HG03469 (cell line): ENCODE results near the gene MTPN.

Experiments used
- ATAC-seq: cut with Tn5 transposase; IDR thresholded peaks from one replicate; pipeline ENCODE4 v1.9.1; 2021; ENCODE audit warnings: mild to moderate bottlenecking, moderate library complexity, moderate number of reproducible peaks; ENCODE audit not compliant: unreplicated experiment

Gene MTPN

DNA sequence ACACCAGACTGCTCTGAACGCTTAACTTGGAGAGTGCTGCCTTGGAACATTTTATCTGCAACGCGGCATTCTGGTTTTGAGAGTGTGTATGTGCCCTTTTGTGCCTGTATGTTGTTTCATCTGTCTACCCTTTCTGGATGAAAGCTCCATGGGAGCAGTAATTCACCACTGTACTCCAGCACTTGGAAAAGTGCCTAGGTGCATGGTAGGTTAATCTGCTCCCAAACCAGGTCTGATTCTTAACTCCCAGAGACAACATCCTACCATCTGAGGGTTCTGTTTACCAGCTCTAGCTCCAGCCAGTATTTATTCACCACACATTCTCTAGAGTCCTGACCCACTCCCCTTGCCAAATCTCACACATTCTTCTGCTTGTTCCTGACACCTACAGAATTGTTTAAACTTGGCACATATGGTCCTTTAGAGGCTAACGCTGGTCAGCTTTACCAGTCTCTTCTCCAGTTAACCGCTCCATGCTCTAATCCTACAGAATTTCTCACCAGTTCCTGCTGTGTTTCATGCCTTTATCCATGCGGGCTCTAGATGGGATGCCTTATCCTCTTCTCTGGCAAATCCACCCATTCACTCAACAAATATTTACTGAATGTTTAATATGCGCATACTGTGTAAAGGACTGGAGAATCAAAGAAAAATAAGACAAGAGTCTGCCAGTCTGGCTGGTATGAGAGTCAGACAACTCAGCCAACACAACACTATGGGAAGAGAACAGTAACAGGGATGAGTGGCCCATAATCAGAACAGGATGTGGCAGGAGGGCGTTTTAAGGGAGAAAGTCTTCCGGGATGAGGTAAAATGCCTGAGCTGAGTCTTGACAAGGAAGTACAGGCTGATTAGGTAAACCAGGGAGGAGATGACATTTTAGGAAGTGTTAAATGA lies 46.3 kb downstream of the MTPN start:
- ATAC-seq = no peak

DNA sequence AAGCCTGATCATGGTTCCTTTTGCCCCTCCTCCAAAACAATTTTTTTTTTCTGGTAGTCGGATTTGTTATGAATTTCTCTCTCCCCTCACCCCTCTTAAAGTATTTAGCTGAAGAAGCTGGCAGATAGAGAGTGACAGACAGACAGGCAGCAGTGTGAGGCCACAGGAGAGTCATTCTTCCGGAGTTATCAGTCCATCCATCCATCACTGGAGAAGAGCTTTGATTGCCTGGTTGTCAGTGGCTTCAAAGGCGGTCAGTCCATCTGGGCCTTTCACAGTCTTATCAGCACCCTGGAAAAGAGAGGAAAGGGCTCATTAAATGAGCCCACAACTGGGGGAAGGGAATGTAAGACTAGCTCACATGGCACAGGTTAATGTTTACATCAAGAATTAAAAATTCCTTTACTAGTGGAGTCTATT lies 47.4 kb downstream of the MTPN start:
- no peak for ATAC-seq

DNA sequence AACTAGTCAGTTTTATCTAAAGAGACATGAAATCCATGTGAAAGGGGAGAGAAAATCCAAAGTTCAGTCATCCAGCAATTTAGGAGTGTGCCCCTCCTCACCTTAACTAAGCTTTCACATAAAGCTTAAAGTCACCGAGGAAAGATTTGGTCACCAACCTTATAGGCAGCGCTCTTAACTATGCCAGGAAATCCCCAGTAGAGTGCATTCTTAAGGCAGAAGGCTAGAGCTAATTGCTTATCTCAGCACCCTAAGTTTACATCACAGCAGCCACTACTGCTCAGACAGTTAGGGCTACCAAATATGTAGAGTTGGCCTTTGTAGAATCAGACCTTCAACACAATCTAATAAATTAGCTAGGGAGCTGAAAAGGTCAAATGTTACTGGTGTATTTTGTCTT lies 47.9 kb downstream of the MTPN start:
- ATAC-seq = no peak

DNA sequence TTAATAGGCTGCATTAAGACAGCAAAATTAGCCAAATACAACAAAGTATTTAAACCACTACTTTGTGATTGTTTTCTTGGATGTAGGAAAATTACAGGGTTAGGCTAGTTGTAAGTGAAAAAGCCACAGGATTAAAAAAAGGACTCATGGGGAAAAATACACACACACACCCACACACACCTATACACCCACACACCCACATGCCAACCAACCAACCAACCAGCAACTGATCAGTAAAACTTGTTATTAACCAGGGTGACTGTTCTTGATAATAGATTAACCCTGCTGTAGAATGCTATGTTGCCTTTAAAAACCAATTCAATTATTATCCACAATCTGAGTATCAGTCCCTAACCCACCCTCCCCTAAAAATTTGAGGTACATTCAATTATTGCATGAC lies 49.0 kb downstream of the MTPN start:
- no peak for ATAC-seq

DNA sequence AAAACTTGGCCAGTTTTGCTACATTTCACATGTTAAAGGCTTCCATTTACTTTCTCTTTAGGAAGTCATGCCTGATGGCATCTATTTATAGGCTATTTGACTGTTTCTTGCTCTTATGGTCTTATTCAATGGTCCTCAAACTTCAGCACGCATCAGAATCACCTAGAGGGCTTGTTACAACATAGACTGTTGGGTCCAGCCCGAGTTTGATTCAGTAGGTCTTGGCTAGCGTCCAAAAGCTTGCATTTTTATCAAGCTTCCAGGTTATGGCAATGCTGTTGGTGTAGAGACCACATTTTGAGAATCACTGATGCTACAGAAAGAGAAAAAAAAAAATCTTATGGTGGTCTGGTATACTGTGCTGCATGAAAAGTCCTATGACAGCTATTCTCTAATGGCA lies 51.9 kb downstream of the MTPN start:
- ATAC-seq = no peak

DNA sequence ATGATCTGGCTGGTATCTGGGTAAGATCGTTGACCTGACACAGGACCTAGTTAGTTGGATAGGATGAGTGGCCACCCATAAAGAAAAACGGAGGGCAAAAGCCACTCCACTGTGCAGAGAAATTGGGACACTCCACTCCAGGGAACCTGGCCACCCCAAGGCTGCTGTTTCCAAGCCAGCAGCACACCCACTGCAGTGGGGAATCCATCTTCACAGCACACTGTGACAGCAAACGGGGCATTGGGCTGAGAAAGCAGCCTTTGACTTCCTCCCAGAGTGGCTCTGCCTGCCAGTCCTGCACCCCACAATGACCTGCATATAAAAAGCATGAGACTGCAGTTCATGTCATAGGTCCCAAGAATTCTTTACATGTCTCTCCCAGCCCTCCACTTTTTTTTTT lies 52.9 kb downstream of the MTPN start:
- ATAC-seq = no peak

DNA sequence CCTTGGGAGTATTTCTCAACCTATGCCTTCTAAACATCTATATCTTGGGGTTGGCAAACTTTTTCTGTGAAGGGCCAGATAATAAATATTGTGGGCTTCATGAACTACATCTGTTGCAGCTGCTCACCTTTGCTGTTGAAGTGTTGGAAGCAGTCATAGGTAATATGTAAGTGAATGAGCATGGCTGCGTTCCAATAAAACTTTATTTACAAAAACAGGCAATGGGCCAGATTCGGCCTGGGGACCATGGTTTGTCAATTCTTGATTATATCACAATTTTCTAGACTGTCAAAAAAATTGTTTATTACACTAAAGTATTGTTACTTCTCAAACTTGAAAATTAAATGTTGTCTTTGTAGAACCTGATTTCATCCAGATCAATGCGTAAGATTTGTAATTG lies 54.9 kb downstream of the MTPN start:
- no peak for ATAC-seq

DNA sequence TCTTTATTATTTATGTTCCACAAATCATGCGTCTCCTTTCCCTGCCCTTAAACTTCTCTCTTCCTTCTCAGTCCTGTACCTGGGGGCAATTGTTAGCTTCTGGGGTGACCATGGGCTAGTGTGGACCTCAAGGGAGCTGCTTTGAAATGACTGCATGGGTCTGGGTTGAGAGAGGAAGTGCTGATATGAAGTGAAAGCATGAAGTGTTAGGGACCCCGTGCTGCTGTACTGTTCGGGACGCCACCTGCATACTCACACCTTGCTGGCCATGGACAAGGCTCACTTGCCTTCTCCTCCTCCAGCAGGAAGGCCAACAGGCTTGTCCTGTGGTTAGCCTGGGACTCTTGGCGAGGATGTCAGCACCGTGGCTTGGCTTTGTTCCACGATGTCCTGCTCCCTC lies 56.7 kb downstream of the MTPN start:
- no peak for ATAC-seq

DNA sequence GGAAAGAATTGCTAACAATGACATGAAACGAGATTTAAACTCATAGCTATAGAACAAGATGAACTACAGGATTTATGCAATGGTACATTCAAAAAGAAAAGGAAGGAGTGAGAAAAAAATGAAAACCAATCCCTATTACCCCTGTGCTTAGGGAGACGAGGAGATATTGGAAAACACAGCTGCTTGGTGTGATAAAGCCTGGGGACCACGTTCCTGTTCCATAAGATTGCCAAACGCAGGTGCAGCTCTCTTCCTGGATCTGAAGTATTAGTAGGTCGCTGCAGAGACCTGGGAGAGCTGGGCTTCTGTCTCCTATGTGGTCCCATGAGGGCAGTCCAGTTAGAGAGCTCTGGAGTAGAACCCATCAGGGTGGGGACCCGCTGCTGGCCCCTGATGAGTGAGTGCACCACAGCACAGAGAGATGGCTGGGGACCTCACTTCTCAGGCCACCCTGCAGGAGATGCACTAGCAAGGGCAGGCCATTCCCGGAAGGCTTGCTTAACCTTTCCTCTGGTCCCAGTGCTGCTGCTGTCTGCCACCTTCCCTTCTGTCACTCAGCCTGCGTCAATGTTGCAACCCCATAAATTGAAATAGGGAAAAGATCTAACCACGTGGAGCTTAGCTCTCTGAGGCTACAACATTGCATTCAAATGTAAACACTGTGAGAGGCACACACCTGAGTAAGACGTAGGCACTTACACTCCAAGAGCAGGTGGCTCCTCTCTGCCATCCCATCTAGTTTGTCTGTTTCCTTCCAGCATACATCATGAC lies 57.9 kb downstream of the MTPN start:
- no peak for ATAC-seq

DNA sequence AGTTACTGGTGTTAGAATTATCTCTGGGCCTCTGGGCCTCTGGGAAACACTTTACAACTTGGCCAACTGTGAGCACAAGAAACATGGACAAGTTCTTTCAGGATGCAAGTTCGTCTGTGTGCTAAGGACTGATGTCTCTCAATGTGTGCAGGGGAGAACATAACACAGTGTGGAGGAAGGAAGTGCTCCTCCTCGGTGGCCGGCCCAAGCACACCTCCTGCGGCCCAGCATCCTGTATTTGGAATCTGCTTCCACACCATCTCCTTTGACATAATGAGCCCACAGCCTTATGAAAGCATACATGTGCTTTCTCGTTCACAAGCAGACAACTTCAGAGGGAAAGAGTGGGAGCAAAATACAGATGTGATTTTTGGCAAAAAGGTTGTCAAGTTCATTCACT lies 59.0 kb downstream of the MTPN start:
- no peak for ATAC-seq

DNA sequence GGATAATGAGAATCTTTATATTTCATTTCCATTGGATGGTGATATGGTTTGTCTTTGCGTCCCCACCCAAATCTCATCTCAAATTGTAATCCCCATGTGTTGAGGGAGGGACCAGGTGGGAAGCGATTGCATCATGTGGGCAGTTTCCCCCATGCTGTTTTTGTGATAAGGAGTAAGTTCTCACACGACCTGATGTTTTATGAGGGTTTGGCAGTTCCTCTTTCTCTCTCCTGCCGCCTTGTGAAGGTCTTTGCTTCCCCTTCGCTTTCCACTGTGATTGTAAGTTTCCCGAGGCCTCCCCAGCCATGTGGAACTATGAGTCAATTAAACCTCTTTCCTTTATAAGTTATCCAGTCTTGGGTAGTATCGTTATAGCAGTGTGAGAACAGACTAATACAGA lies 59.4 kb downstream of the MTPN start:
- no peak for ATAC-seq

DNA sequence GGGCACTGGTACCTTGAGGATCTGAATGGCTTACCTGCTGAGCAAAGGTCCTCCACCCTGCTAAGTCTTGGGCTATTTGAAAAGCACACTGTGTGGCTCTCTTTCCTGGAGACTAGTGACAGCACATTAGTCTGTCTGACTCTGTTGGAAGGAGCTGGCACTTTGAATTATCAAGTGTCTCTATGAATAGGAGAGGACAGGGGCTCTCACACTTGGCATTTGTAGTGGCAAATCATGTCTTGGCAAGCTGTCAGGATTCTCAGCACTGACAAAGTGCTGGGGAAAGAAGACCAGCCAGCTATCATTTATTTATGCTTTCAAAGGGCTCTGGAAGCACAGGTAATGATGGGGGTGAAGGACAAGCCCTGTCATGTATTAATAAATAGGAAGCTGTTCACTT lies 62.8 kb downstream of the MTPN start:
- no peak for ATAC-seq

DNA sequence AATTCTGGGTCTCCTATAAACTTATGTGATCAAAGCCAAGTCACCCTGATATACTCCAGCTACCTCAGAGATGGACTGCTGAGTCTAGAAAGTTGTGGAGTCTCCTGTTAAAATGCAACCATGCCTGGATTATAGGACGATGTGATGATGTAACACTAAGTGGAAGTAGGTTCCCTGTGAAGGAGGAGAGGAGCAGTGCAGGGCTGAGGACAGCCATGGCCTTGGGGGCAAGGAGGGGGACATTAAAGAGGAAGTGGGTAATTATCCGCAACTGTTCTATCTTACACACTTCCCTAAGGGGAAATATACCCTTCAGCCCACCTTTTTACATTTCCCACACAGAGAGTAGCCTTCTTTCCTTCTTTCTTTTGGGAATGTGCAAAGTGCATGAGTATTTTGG lies 63.8 kb downstream of the MTPN start:
- ATAC-seq = no peak

DNA sequence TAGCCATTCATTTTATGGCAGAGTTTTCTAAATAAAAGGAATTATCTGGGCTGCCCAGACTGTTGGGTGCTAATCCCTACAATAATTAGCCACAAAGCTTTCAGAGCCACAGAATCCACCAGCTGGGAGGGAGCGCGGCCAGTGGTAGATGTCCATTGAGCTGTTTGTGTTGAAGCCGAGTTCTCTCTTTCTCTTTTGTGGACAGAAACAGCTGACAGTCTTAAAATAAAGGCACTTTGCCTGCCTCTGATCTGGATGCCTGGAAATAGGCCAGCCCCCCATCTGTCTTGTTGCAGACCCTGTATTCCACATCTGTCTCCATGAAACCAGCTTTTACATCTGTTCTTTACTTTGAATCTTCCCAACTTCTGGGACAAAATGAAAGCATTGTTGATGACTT lies 66.1 kb downstream of the MTPN start:
- no peak for ATAC-seq

DNA sequence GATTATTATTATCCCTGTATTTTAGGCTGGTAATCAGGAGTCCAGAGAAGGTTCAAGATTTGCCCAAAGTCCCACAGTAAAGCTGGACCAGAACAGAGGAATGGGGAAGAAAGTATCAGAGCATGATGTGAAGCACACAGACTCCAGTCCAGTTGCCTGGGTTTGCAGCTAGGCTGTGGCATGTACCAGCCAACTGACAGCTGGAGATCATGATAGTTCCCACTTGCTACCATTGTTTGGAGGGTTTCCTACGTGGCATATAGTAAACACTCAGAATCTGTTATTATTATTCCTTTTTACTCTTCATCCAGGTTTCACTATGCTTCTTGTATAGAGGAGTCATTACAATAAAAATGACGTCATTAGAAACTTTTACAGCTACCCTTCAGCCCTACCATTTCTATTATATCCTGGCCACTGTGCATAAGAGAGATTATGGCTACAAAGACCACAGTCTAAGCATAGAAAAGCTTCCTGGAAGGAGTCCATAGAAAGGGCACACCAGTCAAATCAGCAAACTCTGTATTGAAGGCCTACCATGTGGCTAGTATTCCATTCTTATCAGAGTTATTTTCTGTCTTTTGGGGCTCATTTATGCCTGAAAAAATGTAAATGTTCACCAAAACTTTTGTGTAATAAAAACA lies 66.6 kb downstream of the MTPN start:
- no peak for ATAC-seq

DNA sequence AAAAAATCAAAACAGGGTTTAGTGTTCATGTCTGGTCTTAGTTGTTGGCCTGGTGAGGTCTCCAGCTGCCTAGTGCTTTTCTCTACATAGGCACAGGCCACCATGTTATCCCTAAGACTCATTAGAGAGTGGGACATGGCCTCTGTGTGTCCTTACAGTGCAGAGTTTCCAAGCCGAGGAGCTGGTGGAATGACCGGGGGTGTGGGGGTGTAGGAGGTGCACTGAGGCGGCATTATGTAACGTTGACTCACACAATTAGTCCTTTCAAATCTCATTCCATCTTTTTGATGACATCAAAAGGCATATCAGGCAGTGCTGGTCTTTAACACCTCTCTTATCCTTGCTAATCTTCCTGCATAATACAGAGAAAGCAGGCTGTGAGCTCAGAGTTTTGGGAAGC lies 71.3 kb downstream of the MTPN start:
- ATAC-seq = no peak

DNA sequence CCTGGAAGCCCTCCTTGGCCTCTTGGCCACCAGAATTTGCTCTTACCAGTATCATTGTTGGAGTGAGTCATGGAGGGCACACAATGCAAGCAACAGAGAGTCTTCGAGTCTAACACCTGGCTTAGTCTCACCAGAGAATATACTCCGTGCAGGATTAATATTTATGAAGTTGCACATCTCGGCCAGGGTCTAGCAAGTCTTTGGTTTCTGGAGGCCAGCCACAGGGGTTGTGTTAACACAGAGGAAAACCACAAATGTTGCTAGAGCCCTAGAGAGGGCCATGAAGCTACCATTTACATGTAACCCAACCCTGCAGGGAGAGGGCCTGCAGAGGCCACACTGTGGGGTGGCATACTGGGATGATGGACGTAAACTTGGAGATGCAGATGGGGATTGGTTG lies 71.8 kb downstream of the MTPN start:
- ATAC-seq = no peak

DNA sequence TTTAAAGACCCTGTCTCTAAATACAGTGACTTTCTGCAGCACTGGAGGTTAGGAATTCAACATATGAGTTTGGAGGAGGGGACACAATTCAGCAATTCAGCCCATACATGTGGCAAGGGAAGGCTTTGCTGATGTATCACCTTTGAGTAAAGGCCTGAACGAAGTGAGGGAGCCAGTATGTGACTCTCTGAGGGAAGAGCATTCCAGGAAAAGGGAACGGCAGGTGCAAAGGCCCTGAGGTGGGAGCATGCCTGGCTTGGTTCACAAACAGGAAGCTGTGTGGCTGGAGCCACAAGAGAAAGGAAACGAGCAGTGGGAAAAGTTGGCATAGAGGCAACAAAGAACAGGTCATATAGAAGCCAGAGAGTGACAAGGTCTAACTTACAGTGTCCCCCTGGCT lies 72.9 kb downstream of the MTPN start:
- no peak for ATAC-seq

DNA sequence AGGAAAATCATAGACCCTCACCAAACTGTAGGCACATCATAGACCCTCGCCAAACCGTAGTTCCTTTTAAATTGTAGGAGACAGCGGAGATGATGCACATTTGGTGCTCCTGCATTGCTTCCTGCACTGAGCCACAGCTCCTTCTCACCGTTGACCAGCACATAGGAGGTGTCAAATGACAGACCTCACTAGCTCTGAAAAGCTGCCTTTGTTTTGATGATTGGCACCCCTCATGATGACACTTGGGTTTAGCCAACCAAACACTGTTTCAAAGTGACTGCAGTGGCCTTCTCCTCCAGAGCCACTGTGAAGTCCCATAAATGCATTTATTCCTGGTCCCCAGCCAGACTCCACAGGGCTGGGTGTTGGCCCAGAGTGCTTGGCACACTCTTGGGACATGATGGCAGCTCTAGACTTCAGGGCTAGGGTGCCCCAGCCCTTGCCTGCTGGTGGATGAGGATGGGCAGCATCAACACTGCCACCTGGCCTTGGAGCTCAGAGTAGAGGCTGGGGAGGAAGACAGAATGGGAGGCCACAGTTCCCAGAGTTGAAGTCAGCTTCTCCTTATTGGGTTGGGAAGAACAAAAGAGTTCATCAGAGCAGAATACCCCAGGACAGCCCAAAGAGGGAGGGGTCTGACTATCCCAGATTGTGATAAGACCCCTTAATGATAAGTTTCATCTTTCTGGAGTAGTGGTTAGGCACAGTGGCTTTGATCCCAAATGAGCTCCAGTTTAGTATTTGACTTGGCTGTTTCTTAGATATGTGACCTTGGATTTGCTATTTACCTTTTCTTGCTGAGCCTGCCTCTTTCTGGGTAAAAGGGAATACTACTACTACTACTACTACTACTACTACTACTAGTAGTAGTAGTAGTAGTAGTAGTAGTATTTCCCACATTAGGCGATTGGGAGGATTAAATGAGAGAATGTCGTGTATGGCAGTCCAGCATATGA lies 75.3 kb downstream of the MTPN start:
- no peak for ATAC-seq

DNA sequence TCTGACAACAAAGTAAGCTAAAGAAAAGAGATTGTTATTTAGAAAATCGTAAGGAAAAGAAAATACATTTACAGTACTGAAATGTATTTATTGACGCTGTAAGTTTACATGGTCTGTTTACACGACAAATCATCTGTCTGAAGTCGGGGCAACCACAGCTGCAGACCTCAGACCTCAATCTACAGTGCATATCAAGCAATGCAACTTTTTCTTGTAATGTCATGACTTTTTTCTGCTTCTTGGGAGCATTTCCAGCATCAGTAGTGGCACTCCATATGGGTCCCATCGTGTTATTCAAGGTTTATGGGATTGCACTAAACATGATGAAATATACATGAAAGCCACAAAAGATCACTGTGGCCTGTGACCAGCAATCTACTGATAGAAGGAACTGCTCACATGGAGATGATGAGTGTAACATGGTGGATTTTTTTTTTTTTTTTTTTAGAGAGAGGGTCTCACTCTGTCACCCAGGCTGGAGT lies 77.1 kb downstream of the MTPN start:
- no peak for ATAC-seq
